Parathyroid adenoma (tissue), 2 donors: ENCODE data around the gene MYO3B.

ENCODE experiments used
- H2AFZ ChIP-seq: fragments of 300-600 bp; sonication (generic); one replicate; pipeline ENCODE4 v1.7.0; 2017; ENCODE audit warnings: antibody characterized with exemption, mild to moderate bottlenecking
- H3K27ac ChIP-seq: fragments of 300-600 bp; sonication (generic); one replicate; pipeline ENCODE4 v1.7.0; 2017
- H3K27me3 ChIP-seq: fragments of 300-600 bp; sonication (generic); one replicate; pipeline ENCODE4 v1.7.0; 2017; ENCODE audit warnings: low read length; ENCODE audit not compliant: control insufficient read depth, insufficient read depth
- H3K36me3 ChIP-seq: fragments of 300-600 bp; sonication (generic); one replicate; pipeline ENCODE4 v1.7.0; 2017; ENCODE audit warnings: low read length; ENCODE audit not compliant: control insufficient read depth, insufficient read depth
- H3K4me1 ChIP-seq: fragments of 300-600 bp; sonication (generic); one replicate; pipeline ENCODE4 v1.7.0; 2017; ENCODE audit warnings: control low read depth
- H3K4me2 ChIP-seq: fragments of 300-600 bp; sonication (generic); one replicate; pipeline ENCODE4 v1.7.0; 2017; ENCODE audit warnings: low read length
- H3K4me3 ChIP-seq: fragments of 300-600 bp; sonication (generic); one replicate; pipeline ENCODE4 v1.7.0; 2017; ENCODE audit warnings: low read depth, low read length
- H3K79me2 ChIP-seq: fragments of 300-600 bp; sonication (generic); one replicate; pipeline ENCODE4 v1.7.0; 2017; ENCODE audit warnings: control low read depth
- H3K9ac ChIP-seq: fragments of 300-600 bp; sonication (generic); one replicate; pipeline ENCODE4 v1.7.0; 2017; ENCODE audit warnings: mild to moderate bottlenecking
- H3K9me3 ChIP-seq: fragments of 300-600 bp; sonication (generic); one replicate; pipeline ENCODE4 v1.7.0; 2017; ENCODE audit warnings: low read length; ENCODE audit not compliant: control insufficient read depth
- CTCF ChIP-seq: fragments of 300-600 bp; sonication (generic); IDR thresholded peaks from one replicate; pipeline ENCODE4 v1.7.0; 2017; ENCODE audit warnings: antibody characterized with exemption, mild to moderate bottlenecking
- donor health status: primary hyperparathyroidism.

The MYO3B gene

DNA sequence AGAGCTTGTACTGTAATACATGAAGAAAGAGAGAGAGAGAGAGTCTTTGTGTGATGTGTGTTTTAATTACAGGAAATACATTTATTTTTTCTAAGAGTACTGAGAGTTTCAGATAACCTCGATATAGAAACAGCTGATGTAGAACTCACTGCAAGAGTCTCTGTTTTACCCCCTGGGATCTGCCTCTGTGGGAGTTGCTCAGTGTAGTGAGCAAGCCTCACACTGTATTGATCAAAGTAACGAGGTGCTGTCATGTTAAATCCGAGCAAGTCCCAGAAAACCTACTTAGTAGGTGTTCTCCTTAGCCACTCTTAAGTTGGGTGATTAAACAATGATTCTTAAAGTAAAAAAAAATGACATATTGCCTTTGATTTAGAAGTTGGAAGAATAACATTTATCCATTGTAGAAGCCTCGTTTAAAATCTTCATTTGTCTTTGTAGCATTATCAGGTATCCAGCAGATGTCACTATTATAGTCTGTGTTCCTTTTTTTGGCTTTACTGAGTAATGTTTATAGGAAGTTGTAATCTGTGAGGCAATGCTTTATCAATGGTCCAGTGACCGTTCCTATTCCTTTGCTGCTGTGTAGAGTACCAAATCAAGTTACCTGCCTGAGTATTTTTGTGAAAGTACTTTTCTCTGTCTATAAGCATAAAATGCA is 219.0 kb downstream of the MYO3B start:
- Histone ChIP-seq H3K79me2 (no peaks in the 10 kb centered on the region), H2AFZ (no peak overlapping the region), H3K4me2 (no peak overlapping the region), H3K4me3 (no peak overlapping the region), H3K27ac (no peak overlapping the region), H3K27me3 (no peaks in the 10 kb centered on the region), H3K9ac (no peak overlapping the region), H3K4me1 (peaks cover 4% of the 10 kb centered on the region), H3K36me3 (no peaks in the 10 kb centered on the region), H3K9me3 (no peaks in the 10 kb centered on the region)
- TF ChIP-seq CTCF: no peak

DNA sequence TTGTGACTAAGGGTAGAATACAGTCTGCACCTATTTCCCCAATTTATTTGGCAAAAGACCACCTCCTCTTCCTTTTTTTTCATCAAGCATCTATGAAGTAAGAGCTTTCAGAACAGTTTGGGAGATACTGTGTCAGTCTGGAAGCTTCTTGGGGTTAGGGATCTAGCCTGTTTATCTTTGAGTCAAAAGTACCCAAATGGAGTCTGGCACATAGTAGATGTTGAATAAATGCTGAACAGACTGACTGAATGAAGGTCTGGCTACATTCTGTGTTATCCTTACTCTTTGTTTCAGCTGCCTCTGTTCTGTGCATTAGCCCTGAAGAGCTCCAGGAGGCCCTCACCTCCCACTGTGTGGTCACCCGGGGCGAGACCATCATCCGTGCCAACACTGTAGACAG is 223.2 kb downstream of the MYO3B start:
- no peak overlapping the region for H2AFZ ChIP-seq
- no peaks in the 10 kb centered on the region for H3K27me3 ChIP-seq
- no peaks in the 10 kb centered on the region for H3K4me1 ChIP-seq
- no peak overlapping the region for H3K27ac ChIP-seq
- H3K36me3 ChIP-seq: no peaks in the 10 kb centered on the region
- no peak overlapping the region for H3K9ac ChIP-seq
- H3K4me2 ChIP-seq: no peak overlapping the region
- no peaks in the 10 kb centered on the region for H3K9me3 ChIP-seq
- TF ChIP-seq CTCF: no peak
- no peaks in the 10 kb centered on the region for H3K79me2 ChIP-seq
- H3K4me3 ChIP-seq: no peak overlapping the region

DNA sequence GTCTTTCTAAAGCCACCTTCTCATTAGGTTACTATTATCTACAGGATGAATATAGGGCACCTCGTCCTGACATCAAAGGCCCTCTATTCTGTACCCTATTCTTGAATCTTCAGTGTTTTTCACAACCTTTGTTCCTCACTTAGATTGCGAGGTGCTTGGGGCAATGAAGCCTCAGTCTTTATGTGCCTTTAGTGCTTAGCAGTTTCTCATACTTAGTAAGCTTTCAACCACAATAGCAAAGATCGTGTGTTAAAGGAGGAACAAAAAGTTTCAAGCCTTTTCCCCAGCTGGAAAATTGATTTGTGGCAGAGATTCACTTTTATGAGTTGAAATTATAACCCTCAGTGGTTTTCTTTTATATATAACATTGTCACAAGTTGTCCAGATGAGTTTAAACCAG is 226.9 kb downstream of the MYO3B start:
- no peak overlapping the region for H2AFZ ChIP-seq
- no peaks in the 10 kb centered on the region for H3K27me3 ChIP-seq
- no peaks in the 10 kb centered on the region for H3K4me1 ChIP-seq
- H3K9ac ChIP-seq: no peak overlapping the region
- no peak overlapping the region for H3K4me3 ChIP-seq
- H3K79me2 ChIP-seq: no peaks in the 10 kb centered on the region
- H3K9me3 ChIP-seq: no peaks in the 10 kb centered on the region
- H3K4me2 ChIP-seq: no peak overlapping the region
- H3K36me3 ChIP-seq: no peaks in the 10 kb centered on the region
- TF ChIP-seq CTCF: no peak
- H3K27ac ChIP-seq: no peak overlapping the region

DNA sequence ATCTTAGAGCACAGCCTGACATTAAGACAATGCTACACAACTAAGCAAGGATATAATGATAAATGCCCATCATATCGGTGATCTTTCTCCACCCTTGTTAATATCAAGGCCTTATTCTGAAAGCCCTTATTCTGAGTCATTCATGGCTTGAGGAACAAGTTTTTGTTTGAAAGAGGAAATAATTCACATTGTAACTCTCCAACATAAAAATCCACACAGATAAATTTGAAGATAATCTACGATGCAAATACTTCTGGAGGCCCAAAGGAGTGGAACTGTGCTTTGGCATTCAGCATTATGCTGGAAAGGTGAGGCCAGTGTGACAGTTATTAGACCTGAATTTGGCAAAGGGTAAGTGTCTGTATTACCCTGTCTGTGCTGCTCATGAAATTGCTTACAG is 227.4 kb downstream of the MYO3B start:
- H3K4me1 ChIP-seq: no peaks in the 10 kb centered on the region
- no peak overlapping the region for H2AFZ ChIP-seq
- TF ChIP-seq CTCF: no peak
- H3K36me3 ChIP-seq: no peaks in the 10 kb centered on the region
- no peak overlapping the region for H3K4me3 ChIP-seq
- no peak overlapping the region for H3K27ac ChIP-seq
- no peaks in the 10 kb centered on the region for H3K27me3 ChIP-seq
- H3K9ac ChIP-seq: no peak overlapping the region
- H3K79me2 ChIP-seq: no peaks in the 10 kb centered on the region
- no peaks in the 10 kb centered on the region for H3K9me3 ChIP-seq
- no peak overlapping the region for H3K4me2 ChIP-seq

DNA sequence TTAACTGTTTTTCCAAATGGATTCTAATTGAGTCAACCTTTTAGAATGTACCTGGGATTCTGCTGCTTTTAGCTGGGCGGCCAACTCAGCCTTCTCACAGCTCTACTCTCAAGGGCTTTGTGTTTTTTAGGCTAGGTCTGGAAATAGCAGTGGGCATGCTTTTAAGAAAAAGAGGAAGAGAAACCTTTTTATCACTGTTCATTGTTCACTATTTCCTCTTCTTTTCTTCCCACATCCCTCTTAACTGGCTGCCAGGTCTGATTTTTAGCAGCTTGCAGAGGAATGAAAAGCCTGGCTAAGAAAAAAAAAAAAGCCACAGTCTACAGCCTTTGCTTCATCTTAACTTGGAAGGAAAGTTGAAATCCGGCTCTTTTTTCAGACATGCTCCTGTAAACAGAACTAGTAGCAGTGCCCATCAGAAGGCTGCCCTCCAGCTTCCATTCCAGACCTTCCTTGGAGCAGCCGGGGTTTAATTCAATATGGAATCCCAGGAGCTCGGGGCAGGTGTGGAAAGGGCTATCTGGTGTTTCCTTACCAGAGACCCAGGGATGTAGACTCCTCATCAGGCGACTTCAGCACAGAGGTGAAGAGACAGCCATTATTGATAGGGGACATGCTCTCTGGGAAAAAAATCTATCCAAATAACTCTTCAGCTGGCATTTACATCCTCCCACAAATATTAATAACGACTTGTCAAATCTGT is 230.7 kb downstream of the MYO3B start:
- H3K27me3 ChIP-seq: no peaks in the 10 kb centered on the region
- no peak for TF ChIP-seq CTCF
- H3K36me3 ChIP-seq: no peaks in the 10 kb centered on the region
- H2AFZ ChIP-seq: peak overlapping the region; percentile 40
- H3K9me3 ChIP-seq: no peaks in the 10 kb centered on the region
- H3K9ac ChIP-seq: no peak overlapping the region
- H3K79me2 ChIP-seq: no peaks in the 10 kb centered on the region
- peak overlapping the region; percentile 13 for H3K4me3 ChIP-seq
- H3K4me1 ChIP-seq: no peaks in the 10 kb centered on the region
- H3K27ac ChIP-seq: no peak overlapping the region
- no peak overlapping the region for H3K4me2 ChIP-seq
